Medulla oblongata (tissue), 1 donor: ENCODE results near the gene RPS6KC1.
A peak's percentile ranks its signal among the peaks of the same experiment; 100 is the strongest.
"Not testable (repeated sequence)": the region's sequence is repeated elsewhere in the genome, so short reads cannot be mapped to it uniquely, and the experiment has no call there.

ENCODE experiments used
- DNase-seq: peaks from one replicate; pipeline ENCODE4 v3.0.0-alpha.2; 2015; ENCODE audit errors: extremely low spot score

The RPS6KC1 gene

GRCh38 chr1:213154056-213154685 is 103.1 kb downstream of the RPS6KC1 start:
- DNase-seq, result no peak

DNA sequence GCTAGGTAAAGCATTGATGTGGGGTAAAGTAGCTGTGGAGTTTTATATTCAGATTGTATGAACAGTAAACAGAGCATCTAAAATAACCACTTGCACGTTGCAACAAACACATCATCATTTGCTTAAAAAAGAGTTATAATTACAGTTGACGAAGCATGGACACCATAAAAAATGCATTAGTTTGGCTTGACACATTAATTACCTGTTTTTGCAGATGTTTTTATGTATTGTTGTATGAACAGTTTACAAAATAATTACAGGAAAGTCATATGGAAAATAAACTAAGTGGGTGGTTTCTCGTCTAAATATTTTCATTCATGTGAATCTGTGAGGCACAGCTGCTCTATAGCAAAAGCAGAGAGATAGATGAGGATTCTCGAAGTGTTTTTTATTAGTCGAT is 108.3 kb downstream of the RPS6KC1 start:
- DNase-seq, result no peak

DNA sequence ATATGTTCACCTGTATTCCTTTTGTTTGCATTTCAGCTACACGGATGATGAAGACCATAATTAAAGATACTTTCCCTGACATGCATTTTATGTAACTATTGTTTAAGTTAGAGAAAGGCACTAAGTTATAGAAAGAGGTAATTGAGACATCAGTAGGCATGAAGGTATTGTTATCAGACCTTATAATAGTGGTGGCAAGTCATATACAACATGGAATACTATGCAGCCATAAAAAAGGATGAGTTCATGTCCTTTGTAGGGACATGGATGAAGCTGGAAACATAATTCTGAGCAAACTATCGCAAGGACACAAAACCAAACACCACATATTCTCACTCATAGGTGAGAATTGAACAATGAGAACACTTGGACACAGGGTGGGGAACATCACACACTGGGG is 109.4 kb downstream of the RPS6KC1 start:
- not testable (repeated sequence) for DNase-seq

DNA sequence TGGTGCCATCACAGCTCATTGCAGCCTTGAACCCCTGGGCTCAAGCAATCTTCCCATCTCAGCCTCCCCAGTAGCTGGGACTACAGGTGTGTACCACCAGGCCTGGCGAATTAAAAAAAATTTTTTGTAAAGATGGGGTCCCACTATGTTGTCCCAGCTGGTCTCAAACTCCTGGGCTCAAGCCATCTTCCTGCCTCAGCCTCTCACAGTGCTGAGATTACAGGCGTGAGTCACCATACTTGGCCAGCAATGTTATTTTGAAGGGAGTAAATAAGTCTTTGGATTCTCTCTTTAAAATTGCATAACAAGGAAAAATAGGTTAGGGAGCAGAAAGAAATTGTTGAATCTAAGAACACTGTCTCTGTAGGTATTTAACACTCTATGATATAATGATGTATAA is 111.3 kb downstream of the RPS6KC1 start:
- no peak for DNase-seq

DNA sequence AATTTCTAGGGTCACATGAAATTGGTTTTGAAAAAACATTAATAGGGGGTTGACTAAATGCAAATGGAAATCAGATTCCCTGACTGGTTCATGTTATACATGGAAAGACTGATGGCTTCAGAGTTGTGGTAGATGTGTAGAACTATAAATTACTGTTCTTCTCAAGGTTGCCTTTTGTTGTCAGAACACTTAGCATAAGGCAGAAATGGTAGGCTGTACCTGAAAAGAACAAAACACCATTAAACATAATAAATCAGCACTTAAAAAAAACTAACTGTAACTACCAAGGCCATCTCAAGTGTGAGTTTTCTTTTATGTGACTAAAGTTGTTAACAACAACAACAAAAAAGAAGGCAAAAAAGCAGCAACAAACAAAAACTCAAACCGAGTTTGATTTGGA is 111.8 kb downstream of the RPS6KC1 start:
- DNase-seq, result no peak

DNA sequence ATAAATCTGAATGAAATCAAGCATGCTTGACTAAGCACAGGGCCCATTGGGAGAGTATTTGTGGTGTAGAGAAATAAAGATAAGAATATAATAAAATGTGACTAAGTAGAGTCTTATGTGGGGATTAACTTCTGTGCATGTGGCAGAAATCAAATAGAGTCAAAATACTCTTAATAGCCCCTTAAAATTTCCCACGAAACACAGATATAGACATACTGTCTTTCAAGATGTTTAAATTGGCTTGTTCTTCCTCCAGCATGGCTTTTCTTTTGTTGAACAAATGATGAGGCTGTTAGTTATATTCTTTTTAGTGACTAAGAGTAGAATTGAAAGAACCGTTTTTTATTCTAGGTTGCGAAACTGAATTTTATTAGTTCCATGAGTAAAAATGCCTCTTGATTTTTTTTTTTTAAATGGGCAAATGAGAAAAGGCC is 112.3 kb downstream of the RPS6KC1 start:
- no peak for DNase-seq

DNA sequence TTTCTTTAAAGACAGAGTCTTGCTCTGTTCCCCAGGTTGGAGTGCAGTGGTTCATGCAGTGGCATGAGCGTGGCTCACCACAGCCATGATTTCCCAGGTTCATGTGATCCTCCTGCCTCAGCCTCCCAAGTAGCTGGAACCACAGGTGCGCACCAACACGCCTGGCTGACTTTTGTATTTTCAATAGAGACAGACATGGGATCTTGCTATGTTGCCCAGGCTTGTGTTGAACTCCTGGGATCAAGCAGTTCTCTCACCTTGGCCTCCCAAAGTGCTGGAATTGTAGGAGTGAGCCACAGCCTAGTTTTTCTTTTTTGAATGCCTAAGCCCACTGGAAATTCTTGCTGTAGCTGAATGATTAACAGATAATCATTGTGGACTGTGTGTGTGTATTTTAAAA is 113.5 kb downstream of the RPS6KC1 start:
- DNase-seq, result no peak

DNA sequence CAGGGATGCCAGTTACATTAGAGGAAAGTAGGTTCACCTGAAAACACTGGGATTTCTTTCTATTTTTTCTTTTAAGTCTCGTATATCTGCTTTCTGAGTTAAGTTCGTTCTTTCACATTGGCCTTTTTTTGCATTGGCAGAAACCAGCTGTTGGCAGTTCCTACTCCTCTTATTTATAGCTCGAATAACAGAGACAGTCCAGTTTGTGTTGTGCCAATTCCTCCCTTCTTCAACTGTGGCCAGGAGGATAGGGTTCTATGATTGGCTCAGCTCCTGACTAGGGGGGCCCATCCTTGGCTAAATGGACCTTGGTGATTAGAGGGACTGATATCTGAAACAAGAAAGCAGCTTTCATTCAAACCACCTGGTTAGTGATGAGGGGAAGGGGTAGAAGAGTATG is 115.8 kb downstream of the RPS6KC1 start:
- peak; percentile 20 for DNase-seq

DNA sequence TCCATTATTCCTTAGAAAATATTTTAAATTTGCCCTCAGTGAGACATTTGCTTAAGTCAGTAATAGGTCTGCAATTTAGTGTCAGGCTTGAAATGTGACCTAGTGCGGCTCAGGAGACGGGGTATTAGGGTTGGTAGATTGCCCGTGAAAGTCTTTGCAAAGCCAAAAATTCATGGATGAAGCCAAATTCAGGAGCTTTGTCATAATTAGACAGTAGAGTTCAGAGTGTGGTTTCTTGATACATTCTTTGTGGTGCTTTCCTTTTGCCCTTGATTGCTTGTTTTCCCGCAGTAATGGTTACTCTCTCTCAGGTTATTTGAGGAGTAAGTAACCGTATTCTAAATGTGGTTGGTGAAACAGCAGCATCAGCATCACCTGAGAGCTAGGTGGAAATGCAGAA is 120.7 kb downstream of the RPS6KC1 start:
- no peak for DNase-seq

GRCh38 chr1:213176341-213176740 is 125.3 kb downstream of the RPS6KC1 start:
- DNase-seq, result no peak

GRCh38 chr1:213179784-213180183 is 128.7 kb downstream of the RPS6KC1 start:
- no peak for DNase-seq

DNA sequence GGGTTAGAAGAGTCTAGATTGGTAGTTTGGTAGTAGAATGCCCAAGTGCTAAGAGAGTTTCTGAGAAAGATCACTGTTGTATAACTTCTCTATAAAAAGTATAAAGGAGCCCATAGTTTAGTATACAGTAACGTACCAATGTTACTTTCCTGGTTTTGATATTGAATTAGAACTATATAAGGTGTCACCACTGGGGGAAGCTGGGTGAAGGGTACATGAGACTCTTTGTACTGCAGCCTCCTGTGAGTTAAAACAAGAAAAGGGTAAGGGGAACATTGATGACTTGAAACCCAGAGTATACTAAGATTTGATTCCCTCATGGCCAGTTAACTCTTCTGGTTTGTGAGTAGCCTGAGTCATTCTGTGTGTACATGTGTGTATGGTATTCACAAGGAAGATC is 129.8 kb downstream of the RPS6KC1 start:
- no peak for DNase-seq

DNA sequence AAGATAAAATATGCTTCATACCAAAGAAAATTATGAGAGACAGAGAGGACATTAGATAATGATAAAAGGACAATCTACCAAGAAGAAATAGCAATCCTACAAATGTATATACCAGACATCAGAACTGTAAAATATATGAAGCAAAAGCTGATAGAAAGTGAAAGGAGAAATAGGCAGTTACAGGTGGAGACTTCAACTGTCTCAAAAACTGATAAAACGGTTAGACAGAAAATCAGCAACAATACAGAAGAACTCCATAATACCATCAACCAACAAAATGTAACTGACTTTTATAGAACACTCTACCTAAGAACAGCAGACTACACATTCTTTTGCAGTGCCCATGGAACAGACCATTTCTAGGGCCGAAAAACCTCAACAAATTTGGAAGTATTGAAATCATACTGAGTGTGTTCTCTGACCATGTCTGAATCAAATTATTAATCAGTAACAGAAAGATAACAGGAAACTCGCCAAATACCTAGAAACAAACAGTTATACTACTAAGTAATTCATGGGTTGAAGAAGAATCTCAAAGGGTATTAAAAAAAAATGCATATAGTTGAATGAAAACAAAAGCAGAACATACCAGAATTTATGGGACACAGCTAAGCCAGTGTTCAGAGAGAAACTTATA is 132.1 kb downstream of the RPS6KC1 start:
- DNase-seq, result no peak

GRCh38 chr1:213186168-213186567 is 135.1 kb downstream of the RPS6KC1 start:
- DNase-seq, result no peak

DNA sequence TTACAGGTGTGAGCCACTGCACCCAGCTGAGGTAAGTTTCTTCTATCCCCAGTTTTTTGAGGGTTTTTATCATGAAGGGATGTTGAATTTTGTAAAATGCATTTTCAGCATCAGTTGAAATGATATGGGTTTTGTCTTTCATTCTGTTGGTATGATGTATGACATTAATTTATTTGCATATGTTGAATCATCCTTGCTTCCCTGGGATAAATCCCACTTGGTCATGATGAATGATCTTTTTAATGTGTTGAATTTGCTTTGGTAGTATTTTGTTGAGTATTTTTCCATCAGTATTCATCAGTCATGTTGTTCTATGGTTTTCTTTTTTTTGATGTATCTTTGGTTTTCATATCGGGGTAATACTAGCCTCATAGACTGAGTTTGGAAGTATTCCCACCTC is 141.0 kb downstream of the RPS6KC1 start:
- DNase-seq, result no peak

DNA sequence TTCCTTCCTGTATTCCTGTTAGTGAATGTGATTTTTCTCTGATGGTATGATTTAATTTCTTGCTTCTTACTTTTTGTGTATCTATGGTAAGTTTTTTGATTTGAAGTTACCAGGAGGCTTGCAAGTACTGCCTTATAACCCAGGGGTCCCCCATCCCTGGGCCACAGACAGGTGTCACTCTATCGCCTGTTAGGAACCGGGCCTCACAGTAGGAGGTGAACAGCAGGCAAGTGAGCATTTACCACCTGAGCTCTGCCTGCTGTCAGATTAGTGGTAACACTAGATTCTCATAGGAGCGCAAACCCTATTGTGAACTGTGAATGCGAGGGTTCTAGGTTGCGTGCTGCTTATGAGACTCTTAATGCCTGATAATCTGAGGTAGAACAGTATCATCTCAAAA is 143.3 kb downstream of the RPS6KC1 start:
- DNase-seq, result no peak

DNA sequence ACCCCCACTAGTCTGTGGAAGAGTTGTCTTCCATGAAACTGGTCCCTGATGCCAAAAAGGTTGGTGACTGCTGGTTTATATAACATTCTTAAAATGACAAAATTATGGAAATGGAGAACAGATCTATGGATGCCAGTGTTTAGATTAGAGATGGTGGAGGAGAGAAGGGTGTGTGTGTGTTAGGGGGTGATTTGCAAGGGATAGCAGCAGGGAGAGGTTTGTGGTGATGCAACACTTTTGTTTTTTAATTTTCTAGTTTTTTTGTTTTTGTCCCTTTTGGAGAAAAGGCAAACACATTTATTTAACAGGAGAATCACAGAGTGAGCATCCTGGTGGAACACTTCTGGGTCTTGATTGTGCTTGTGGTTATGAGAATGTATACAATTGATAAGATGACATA is 143.8 kb downstream of the RPS6KC1 start:
- DNase-seq, result no peak

DNA sequence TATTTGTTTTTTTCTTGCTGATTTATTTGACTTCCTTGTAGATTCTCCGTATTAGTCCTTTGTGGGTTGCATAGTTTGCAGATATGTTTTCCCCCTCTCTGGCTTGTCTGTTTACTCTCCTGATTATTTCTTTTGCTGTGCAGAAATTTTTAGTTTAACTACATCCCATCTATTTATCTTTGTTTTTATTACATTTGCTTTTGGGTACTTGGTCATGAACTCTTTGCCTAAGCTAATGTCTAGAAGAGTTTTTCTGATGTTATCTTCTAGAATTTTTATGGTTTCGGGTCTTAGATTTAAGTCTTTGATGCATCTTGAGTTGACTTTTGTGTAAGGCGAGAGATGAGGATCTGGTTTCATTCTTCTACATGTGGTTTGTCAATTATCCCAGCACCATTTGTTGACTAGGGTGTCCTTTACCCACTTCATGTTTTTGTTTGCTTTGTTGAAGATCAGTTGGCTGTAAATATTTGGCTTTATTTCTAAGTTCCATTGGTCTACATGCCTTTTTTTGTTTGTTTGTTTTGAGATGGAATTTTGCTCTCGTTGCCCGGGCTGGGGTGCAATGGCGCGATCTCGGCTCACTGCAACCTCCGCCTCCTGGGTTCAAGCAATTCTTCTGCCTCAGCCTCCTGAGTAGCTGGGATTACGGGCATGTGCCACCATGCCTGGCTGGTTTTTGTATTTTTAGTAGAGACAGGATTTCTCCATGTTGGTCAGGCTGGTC is 145.4 kb downstream of the RPS6KC1 start:
- DNase-seq, result not testable (repeated sequence)

DNA sequence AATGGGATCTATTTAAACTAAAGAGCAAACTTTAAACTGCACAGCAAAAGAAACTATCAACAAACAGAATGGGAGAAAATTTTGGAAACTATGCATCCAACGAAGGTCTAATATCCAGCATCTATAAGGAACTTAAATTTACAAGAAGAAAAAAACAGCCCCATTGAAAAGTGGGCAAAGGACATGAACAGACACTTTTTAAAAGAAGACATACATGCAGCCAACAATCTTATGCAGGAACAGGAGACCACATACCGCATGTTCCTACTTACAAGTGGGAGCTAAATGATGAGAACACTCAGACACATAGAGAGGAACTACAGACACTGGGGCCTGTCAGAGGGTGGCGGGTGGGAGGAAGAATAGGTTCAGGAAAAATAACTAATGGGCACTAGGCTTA is 149.6 kb downstream of the RPS6KC1 start:
- no peak for DNase-seq

DNA sequence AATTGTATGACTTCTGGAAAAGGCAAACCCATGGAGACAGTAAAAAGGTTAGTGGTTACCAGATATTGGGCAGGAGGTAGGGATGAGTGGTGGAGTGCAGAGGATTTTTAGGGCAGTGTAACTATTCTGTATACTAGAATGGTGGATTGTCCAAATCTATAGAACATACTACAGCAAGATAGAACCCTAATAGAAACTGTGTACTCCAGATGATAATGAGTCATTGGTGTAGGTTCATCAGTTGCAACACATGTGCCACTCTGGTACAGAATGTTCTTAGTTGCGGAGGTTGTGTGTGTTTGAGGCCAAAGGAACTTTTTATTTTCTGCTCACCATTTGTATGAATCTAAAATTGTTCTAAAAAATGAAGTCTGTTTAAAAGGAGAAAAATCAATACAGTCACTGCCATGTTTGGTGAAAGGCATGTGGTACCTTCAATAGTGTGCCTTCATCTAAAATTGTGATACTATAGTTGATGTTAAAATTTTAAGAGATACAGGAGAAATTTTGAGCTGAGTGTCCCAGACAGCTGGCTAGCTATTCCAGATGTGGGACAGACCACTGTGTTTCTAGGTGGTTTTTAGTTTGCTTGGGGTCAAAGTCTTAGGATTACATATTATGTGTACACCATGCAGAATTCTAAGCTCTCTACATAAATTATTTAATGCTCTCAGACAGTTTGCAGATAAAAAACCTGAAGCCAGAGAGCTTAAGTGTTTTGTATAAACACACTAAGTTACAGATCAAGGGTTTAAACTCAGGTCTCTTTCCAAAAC is 150.5 kb downstream of the RPS6KC1 start:
- no peak for DNase-seq

DNA sequence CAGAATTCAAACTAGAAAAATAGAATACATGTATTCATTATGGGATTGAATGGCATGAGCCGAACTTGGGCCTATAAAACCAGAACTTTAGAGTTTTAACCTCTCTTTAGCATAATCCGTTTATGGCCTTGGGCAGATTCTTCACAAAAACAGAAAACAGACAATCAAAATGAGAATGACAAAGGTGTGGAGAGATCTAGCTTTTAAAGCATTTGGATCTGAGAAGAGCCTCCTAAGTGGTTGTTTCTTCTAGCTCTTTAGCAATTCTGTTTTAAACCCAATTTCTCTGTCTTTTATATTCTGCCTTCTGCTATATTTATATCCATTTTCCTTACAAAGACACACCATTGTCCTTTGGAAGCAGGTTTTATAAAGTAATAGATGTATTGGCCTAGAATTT is 160.2 kb downstream of the RPS6KC1 start:
- no peak for DNase-seq

GRCh38 chr1:213219076-213219475 is 168.0 kb downstream of the RPS6KC1 start:
- DNase-seq, result not testable (repeated sequence)
